Measurements from ENCODE around the gene PRSS58.

DNA sequence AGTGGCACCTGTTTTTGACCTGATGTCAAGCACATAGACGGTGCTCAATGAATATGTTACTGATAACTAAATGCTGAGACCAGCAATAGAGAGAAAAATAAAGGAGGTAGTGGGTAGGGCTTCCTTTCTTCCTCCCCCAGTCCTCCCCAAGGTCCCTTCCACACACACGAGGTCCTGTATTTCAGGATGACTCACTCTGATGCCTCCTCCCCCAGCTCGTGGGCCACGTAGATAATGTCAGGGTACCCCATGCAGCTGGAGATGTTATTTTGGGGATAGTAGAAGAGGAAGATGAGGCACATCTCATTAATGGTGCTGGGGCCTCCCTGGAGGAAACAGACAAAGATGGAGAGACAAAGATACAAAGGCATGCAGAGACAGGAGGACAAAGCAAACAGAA, 17.3 kb downstream of the PRSS58 start:
- TF ChIP-seq, protein P1, sequence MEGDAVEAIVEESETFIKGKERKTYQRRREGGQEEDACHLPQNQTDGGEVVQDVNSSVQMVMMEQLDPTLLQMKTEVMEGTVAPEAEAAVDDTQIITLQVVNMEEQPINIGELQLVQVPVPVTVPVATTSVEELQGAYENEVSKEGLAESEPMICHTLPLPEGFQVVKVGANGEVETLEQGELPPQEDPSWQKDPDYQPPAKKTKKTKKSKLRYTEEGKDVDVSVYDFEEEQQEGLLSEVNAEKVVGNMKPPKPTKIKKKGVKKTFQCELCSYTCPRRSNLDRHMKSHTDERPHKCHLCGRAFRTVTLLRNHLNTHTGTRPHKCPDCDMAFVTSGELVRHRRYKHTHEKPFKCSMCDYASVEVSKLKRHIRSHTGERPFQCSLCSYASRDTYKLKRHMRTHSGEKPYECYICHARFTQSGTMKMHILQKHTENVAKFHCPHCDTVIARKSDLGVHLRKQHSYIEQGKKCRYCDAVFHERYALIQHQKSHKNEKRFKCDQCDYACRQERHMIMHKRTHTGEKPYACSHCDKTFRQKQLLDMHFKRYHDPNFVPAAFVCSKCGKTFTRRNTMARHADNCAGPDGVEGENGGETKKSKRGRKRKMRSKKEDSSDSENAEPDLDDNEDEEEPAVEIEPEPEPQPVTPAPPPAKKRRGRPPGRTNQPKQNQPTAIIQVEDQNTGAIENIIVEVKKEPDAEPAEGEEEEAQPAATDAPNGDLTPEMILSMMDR (IDR thresholded peaks at IDR 0.05): no peak
- TF ChIP-seq EZH2 (IDR thresholded peaks at IDR 0.05; ENCODE audit: borderline replicate concordance, insufficient read depth, low read depth, low read length, poor library complexity, severe bottlenecking): no peak

Measured in B cell (primary cell).